ENCODE results near the gene ESR1.
"Not testable (repeated sequence)": the region's sequence is repeated elsewhere in the genome, so short reads cannot be mapped to it uniquely, and the experiment has no call there.

Gene ESR1

DNA sequence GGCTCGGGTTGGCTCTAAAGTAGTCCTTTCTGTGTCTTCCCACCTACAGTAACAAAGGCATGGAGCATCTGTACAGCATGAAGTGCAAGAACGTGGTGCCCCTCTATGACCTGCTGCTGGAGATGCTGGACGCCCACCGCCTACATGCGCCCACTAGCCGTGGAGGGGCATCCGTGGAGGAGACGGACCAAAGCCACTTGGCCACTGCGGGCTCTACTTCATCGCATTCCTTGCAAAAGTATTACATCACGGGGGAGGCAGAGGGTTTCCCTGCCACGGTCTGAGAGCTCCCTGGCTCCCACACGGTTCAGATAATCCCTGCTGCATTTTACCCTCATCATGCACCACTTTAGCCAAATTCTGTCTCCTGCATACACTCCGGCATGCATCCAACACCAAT is 291.2 kb downstream of the ESR1 start:
- DNase-seq, result no peak

DNA sequence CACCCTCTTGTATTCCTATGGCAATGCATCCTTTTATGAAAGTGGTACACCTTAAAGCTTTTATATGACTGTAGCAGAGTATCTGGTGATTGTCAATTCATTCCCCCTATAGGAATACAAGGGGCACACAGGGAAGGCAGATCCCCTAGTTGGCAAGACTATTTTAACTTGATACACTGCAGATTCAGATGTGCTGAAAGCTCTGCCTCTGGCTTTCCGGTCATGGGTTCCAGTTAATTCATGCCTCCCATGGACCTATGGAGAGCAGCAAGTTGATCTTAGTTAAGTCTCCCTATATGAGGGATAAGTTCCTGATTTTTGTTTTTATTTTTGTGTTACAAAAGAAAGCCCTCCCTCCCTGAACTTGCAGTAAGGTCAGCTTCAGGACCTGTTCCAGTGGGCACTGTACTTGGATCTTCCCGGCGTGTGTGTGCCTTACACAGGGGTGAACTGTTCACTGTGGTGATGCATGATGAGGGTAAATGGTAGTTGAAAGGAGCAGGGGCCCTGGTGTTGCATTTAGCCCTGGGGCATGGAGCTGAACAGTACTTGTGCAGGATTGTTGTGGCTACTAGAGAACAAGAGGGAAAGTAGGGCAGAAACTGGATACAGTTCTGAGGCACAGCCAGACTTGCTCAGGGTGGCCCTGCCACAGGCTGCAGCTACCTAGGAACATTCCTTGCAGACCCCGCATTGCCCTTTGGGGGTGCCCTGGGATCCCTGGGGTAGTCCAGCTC is 292.1 kb downstream of the ESR1 start:
- no peak for DNase-seq

DNA sequence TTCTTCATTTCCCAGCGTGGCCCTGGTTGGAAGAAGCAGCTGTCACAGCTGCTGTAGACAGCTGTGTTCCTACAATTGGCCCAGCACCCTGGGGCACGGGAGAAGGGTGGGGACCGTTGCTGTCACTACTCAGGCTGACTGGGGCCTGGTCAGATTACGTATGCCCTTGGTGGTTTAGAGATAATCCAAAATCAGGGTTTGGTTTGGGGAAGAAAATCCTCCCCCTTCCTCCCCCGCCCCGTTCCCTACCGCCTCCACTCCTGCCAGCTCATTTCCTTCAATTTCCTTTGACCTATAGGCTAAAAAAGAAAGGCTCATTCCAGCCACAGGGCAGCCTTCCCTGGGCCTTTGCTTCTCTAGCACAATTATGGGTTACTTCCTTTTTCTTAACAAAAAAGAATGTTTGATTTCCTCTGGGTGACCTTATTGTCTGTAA is 292.7 kb downstream of the ESR1 start:
- peak; percentile 71 for DNase-seq

DNA sequence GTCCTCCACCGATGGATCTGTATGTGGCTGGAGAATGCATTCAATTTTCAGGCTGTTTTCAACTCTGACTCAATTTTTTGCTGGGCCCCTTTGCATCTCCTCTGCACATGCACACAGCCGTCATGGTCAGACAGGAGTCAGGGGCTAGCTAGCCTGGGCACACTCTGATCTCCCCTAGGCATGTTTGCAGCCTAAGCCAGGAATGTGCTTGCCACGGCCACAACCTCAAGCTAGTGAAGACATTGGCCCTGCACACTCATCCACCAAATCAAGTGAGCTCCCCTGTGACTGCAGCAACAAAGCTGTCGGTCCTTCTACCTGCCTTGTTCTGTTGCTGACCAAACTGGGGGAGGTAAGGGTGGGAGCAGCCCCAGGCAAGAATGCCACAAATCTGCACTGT is 300.5 kb downstream of the ESR1 start:
- DNase-seq, result no peak

DNA sequence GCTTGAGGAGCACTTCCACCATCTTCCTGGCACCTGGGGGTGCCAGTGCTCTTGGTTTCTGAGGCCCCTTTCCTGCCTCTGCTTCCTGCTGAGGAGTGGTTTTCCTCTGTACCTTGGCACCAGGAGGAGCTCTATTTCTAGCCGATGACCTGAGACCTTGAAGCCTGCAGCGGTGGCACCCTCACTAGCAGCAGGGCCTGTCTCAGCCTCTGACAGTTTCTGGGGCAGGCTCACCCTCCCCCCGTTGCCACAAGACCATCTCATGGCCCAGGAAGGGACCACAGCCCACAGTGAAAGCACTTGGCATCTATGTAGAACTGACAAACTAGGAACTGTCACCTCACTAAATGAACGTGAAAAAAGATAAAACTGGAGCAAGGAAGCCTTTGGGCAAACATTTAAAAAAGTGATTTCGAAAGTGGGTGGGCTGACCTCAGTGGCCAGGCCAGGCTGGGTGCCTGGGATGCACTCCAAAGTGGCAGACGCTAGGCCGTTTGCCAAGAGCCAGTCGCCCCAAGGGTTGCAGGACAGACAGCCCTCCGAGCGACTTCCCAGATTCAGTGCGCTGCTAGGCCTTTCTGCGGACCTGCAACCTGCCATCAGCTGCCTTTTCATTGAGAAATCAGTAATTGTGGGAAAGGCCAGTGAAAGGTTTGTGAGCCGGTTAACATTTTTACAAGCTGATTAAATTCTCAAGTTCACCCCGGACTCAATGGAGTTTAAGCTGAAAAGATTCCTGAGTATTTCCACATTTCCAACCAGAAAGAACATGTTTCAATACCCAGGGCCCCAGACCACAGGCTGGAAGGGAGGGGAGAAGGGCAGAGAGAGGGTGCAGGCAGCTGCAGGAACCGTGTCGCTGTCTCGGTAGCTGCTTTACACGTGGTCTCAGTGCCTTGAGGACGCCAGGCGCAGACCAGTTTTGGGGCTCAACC is 303.7 kb downstream of the ESR1 start:
- peak; percentile 43 for DNase-seq

DNA sequence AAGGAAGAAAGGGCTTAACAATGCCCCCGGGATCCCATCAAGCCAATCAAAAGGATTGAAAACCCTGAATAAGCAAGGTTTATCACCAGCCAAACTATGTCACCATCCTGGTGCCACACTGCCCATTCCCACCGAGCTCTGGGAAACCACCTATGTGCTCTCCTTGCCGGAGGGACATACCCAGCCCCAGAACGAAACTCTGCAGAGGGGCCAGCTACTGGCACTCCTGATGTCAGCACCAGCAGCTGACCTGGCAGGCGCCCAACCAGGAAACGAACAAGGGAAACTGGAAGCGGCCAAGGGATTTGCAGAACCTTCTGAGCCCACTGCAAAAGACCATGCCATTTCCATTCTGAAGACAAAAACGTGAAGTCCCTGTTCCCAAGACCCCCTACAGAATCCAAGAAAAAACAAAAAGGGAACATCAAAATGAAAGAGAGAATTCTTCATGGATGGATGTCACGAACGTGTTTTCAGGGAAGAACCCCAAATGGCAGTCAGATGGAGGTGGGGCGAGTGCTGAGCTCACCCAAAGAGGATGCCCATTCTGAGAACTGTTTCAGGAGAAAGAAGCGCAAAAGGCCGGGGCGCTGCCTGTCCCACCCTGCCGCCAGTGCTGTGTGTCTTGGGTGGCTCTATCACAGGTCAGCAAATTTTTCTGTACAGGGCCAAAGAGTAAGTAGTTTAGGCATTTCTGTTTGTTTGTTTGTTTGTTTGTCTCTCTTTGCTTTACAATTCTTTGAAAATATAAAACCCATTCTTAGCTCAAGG is 305.2 kb downstream of the ESR1 start:
- DNase-seq, result peak; percentile 73

DNA sequence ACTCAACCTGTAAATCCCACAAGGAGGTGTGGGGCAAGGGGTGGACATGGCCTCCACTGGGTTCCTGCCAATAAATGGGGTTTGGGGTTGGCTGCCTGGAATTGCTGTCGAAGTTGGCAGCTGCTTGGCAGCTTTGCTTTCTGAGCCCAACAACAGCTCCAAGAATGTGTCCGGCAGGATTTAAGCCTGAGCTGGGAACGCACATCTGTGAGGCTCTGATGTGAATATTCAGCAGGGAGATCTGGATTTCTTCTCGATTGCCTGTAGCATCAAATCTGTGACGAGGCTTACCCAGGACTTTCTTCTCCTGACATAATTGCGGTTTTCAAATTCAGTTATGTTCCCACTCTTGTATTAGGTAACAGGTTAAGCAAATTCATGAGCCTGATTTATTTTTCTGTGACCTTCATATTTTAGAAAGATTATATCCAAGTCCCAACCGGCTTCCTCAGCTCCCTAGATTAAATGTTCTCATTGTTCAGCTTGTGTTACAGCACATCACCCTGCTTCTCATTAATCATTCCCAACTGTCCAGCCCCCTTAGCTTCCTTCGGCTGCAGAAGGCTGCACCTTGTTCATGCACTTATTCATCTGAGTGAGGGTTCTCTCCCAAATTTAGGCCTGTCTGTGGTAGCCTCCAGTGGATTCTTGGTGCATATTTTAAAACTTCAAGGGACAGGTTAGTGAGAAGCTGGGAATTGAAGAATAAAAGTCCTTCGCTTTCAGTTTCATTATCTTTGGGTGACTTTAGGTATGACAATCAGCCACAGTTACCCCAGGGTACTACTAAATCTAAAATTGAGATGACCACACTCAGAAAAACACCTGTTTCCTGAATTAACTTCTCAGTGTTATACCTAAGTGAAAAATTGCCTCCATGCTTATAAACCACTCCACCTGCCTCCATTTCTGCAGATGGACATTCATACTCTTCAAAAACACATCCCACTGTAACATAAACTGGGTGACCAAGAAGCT is 310.0 kb downstream of the ESR1 start:
- peak; percentile 48 for DNase-seq

DNA sequence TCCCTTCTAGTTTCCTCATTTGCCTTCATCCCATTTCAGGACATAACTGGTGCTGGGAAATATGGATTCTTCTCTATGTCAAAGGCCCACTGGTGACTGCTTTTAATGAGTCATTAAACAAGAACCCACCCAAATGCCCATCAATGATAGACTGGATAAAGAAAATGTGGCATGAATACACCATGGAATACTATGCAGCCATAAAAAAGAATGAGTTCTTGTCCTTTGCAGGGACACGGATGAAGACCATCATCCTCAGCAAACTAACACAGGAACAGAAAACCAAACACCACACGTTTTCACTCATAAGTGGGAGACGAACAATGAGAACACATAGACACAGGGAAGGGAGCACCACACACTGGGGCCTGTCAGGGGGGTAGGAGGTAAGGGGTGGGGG is 310.7 kb downstream of the ESR1 start:
- no peak for DNase-seq

DNA sequence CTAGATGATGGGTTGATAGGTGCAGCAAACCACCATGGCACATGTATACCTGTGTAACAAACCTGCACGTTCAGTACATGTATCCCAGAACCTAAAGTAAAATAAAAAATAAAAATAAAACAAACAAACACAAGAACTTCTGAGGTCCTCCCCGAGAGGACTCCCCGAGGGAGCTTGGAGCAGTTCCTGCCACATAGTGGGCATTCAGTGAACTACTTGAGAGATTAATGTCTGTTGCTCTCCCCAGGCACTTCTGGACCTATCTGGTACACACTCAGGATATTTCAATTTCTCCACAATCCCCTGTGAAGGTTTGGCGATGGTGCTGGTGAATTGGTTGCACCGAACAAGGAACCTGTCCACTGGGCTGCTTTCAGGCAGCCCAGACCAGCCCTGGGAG is 311.2 kb downstream of the ESR1 start:
- DNase-seq, result no peak

DNA sequence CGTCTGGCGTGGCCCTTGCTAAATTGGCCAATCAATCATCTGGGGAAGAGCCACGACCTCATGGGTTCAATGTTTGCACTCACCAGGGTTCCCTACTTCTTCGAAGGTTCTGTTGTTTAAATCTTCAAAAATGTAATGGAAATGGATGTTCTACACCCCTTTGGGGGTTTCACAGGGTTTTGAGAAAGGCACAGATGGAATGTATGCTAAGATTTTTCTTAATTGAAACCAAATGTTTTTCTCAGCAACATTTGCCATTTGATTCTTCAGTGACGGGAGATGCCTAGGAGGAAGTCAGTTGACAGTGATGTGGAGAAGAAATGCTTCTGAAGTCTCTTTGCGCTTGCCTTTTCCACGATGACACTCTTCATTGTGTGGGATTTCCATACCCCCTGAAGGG is 312.3 kb downstream of the ESR1 start:
- no peak for DNase-seq

DNA sequence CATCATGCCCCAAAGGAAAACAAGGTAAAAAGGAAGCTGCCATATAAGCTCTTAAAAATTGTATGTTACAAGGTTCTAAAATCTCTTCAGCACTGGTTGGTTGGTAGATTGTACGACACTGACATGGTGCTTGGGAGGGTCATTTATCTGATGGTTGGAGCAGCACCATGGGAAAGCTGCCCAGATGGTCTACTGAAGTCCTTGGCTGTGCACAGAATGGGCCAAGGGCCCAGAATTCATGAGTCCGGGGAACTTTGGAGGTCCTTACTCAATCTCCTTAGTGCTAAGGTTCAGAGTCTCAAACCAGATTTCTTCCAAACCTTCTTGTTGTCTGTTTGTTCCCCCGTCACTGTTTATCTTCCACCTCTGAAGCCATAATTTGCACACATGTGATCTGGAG is 314.4 kb downstream of the ESR1 start:
- DNase-seq, result no peak

DNA sequence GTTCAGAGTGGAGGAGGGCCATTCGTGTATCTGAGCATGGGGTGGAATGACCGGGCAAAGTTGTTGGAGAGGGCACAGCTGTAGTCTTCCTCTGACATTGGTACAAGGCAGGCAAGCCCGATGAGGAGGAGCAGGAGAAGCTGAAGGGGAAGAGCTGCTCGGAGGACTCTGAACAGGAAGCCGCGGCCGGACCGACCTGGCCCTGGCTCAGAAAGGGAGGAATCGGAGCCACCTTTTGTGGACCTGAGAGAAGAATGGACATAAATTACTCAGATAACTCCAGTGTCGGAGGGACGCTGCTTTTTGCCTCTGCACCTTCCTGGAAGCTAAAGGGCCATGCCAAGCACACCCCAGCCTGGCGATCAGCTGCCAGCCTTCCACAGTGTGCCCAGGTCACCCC is 315.0 kb downstream of the ESR1 start:
- DNase-seq, result no peak

DNA sequence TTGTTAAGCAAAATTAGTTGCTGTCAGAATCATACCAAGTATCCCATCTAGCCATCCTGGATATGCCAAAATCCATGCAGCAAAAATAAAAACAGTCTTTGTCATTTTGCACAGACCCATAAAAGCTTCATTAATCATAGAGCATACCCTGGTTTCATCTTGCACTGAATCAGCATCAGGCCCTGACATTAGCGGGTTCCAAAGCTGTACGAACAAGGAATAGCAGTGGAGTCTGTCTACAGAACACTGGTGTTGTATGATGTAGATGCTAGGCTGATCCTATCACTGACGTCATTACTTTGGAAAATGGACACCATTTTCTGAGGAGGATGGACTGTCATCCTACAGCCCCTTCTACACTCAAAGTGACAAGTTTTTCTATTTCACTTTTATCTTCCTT is 315.6 kb downstream of the ESR1 start:
- DNase-seq, result no peak

DNA sequence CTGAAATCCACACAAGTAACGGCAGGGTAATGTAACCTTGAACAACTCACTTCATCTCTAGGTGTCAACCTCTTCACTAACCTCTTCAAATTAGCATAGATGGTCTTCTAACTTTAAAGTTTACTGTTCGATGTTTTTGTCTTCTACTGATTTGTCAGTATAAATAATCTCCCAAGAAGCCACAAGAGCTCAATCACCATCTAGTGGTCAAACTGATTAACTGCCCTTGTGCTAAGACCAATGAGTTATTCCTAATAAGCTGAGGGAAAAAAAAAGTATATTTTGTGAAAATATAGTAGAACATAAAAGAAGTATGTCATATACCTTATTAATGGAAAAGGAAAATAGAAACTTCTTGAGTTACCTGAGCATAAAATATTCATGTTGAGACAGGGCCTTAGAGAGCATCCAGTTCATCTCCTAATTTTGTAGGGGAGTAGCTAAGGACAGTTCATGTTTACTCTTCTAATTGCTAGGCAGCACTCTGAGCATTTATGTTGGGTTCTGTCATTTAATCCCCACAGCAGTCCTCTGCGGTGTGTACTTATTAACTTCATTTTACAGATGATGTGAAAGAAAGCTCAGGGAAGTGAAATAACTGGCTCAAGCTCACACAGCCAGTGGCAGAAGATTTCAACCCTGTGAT is 317.1 kb downstream of the ESR1 start:
- DNase-seq, result no peak

DNA sequence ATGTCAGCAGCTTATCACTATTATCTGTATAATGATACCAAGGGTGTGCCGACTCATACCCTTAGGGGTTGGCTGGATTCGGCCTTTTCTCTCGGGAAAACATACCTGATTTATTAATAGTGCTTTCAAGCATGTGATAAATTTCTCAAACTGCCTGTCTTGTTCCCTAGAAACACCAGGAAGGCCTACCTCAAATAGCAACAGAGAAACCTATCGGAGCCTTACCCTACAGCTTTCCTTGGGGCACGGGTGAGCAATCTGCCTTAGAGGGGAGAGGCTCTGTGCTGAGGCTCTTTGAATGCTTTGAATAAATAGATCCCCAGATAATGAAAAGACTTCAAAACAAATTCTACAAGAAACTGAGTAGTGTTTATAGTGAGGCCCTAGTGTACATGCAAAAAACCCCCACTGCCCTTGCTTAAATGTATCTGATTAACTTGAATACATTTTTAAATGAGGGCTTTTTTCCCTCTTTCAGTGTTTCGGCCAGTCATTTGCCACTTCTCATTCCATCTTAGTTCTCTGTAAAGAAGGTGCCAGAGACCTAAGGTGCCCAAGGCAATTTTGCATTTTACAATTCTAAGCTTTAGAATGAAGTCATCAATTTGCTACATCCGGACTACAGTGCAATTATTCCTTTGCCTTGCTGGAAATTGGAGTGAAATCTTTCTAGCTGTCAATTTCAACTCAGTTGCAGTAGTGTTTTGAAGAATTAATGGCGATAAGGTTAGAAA is 320.1 kb downstream of the ESR1 start:
- DNase-seq, result no peak

DNA sequence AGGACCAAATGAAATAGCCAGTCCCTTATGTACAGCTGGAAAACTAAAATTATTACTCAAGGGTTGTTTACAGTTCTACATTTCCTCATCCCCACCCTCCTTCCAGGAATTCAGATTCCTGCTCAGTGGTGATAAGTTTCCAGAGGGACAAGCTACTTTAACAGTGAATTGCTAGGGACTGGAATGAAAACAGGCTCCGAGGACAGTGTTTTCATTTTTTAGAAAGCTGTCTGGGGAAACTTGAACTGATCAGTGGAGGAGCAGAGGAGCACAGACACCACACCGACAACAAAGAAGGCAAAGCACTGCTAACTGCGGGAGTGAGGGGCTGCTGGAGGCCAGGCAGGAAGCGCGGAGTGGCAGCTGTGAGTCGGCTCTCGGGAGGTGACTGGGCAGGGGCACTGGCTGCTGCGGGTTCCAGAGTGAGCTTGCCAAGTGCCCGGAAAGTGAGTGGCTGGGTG is 322.2 kb downstream of the ESR1 start:
- DNase-seq, result no peak

DNA sequence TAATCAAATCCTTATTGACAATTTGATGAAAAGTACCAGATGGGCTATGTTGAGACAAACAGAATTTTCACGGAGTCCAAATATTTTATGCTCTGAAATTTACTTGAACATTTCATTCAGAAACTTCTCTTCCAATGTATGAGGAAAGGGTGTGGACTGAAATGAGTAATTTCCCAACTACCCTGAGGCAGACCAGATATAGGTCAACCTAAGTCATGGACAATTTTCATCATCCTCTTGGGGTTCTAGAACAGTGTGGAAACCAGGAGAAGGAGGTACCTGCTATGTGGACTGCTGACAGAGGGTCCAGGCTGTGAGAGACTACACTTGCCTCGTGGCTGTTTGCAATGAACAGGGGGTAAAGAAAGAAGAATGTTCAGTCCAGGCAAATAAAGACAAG is 323.0 kb downstream of the ESR1 start:
- DNase-seq, result no peak

DNA sequence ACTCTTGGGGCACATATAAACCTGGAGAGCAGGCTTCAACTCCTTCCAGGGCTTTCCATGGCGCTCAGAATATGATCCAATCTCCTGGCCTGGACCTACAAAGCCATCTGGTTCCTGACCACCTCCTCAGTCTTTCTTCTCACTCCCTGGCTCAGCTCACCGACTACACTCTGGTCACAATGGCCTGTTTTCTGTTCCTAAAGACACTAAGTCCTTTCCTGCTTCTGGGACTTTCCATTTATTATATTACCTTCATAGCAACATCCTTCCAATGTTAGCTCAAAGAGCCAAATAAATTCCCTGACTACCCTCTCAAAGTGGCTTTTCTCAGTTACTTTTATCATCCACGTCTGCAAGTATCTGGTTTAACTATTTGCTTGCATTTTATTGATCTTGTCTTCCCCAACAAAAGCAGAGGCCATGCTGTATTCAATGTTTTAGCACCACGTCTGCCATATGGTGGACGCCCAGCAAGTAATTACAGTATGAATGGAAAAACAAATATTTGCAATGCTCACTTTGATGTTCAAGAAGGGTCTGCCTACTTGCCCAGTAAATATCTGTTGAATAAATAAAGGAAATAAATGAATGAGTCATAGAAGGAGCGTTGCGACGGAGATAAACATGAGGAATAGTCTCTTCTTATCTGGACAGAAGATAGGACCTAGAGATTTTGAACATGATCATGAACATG is 328.4 kb downstream of the ESR1 start:
- no peak for DNase-seq

DNA sequence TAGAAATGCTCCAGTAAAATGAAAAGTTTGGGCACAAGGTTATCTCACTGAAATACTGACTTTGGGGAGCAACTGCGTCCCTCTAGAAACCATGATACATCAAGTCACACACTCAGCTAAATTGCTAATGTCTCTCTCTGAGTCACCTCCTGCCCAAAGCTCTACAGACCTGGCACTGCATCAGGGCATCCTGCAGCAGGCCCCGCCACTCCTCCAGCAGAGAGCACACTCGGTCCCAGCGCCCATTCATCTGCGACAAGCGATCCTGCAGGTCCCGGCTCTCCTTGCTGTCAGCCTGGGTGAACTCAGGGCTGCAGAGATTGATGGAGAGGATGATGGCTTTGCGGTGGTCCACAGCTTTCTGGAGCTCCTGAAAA is 329.0 kb downstream of the ESR1 start:
- no peak for DNase-seq

DNA sequence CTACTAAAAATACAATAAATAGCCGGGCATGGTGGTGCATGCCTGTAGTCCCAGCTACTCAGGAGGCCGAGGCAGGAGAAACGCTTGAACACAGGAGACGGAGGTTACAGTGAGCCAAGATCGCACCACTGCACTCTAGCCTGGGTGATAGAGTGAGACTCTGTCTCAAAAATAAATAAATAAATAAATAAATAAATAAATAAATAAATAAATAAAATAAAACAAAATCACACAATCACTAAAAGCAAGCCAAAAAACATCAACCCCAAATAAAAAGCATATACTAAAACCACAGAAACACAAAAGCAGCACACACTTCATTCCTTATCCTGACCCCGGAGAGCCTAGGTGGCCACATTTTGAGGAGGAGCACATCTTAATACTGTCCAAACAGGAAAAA is 330.9 kb downstream of the ESR1 start:
- DNase-seq, result not testable (repeated sequence)
